SK-N-SH (cell line): ENCODE results near the gene ANKRD62. TPM values are rescaled to one million over a fixed set of nuclear protein-coding genes. Genes with fewer than 3 reads are reported as not detected.

Experiments
- CTCF ChIA-PET: fragments of 300-600, 350-600 bp; formaldehyde crosslinking; extraction: SDS; loops from one replicate; lab custom pipeline; 2021; lab: Yijun Ruan, JAX
- POLR2A ChIA-PET: fragments of 350-600 bp; sonication (Branson Sonifier 250); formaldehyde crosslinking; extraction: SDS; loops from one replicate; lab custom pipeline; 2020; ENCODE audit warnings: antibody characterized with exemption, inconsistent platforms; lab: Yijun Ruan, JAX
- DNase-seq: peaks from one replicate; pipeline ENCODE4 v3.0.0; 2012
- H2AFZ ChIP-seq: fragments of 200-600 bp; sonication (generic); 2 replicates; pipeline ENCODE4 v1.8.1; 2016; ENCODE audit warnings: antibody characterized with exemption, mild to moderate bottlenecking, low read depth
- H3F3A ChIP-seq: fragments of 200-600 bp; sonication (generic); replicated peaks from 2 replicates; pipeline ENCODE3; 2016; ENCODE audit warnings: antibody characterized with exemption, mild to moderate bottlenecking; ENCODE audit not compliant: insufficient read depth
- H3K27ac ChIP-seq, 2 experiments: fragments of 200-500 bp in 1 of 2; fragments of 200-600 bp in 1 of 2; sonication (Bioruptor generic) in 1 of 2; sonication (generic), shearing (Covaris generic) in 1 of 2; 2 replicates each; pipeline versions ENCODE4 v1.5.1 to v1.6.1; 2014 to 2016; ENCODE audit warnings: low read depth in 2 of 2, inconsistent platforms in 1 of 2, low read length in 1 of 2, mild to moderate bottlenecking in 1 of 2, mixed read lengths in 1 of 2
- H3K27me3 ChIP-seq: fragments of 200-600 bp; sonication (generic), shearing (Covaris generic); 2 replicates; pipeline ENCODE4 v1.6.1; 2016; ENCODE audit warnings: mixed run types; ENCODE audit not compliant: insufficient read depth
- H3K36me3 ChIP-seq, 2 experiments: fragments of 200-500 bp in 1 of 2; fragments of 200-600 bp in 1 of 2; sonication (Bioruptor generic) in 1 of 2; sonication (generic) in 1 of 2; replicated peaks in 1 of 2; 2 replicates each; pipeline versions ENCODE3 to v1.5.1; 2014 to 2016; ENCODE audit warnings: low read length in 1 of 2, mild to moderate bottlenecking in 1 of 2; ENCODE audit not compliant: insufficient read depth in 2 of 2, control insufficient read depth in 1 of 2
- H3K4me1 ChIP-seq, 2 experiments: fragments of 200-500 bp in 1 of 2; fragments of 200-600 bp in 1 of 2; sonication (Bioruptor generic) in 1 of 2; sonication (generic), shearing (Covaris generic) in 1 of 2; 2 replicates each; pipeline versions ENCODE4 v1.5.1 to v1.6.1; 2014 to 2016; ENCODE audit warnings: low read depth in 1 of 2, low read length in 1 of 2, mixed run types in 1 of 2; ENCODE audit not compliant: insufficient read depth in 2 of 2, control insufficient read depth in 1 of 2
- H3K4me2 ChIP-seq: fragments of 200-600 bp; sonication (generic), shearing (Covaris generic); 2 replicates; pipeline ENCODE4 v1.6.1; 2017; ENCODE audit warnings: mixed run types
- H3K4me3 ChIP-seq, 2 experiments: fragments of 200-500 bp in 1 of 2; fragments of 200-600 bp in 1 of 2; sonication (Bioruptor generic) in 1 of 2; sonication (generic), shearing (Covaris generic) in 1 of 2; 2 replicates each; pipeline versions ENCODE4 v1.5.1 to v1.8.1; 2014 to 2016; ENCODE audit warnings: low read depth in 2 of 2, inconsistent platforms in 1 of 2, low read length in 1 of 2, mild to moderate bottlenecking in 1 of 2, mixed read lengths in 1 of 2, moderate library complexity in 1 of 2
- H3K79me2 ChIP-seq: fragments of 200-600 bp; sonication (generic); 2 replicates; pipeline ENCODE4 v1.8.1; 2017; ENCODE audit warnings: mild to moderate bottlenecking; ENCODE audit not compliant: insufficient read depth
- H3K9ac ChIP-seq: fragments of 200-600 bp; sonication (generic); 2 replicates; pipeline ENCODE4 v1.6.1; 2017; ENCODE audit warnings: mixed run types
- H3K9me2 ChIP-seq: fragments of 200-600 bp; sonication (generic); 2 replicates; pipeline ENCODE4 v1.6.1; 2017; ENCODE audit warnings: mixed run types
- H3K9me3 ChIP-seq: fragments of 200-600 bp; sonication (generic); 2 replicates; pipeline ENCODE4 v1.6.1; 2017; ENCODE audit warnings: mixed run types, mild to moderate bottlenecking, moderate library complexity
- H4K20me1 ChIP-seq: fragments of 200-600 bp; sonication (generic); 2 replicates; pipeline ENCODE4 v1.6.1; 2017; ENCODE audit warnings: mild to moderate bottlenecking, mixed run types; ENCODE audit not compliant: insufficient read depth
- CTCF ChIP-seq: fragments of 200-600 bp; sonication (generic); IDR thresholded peaks from 2 replicates; pipeline ENCODE4 v1.6.1; 2017; ENCODE audit warnings: antibody characterized with exemption, mild to moderate bottlenecking, moderate library complexity
- FOXJ3 ChIP-seq: sonication (generic); formaldehyde crosslinking; IDR thresholded peaks from 2 replicates; pipeline ENCODE4 v1.5.1; 2020; ENCODE audit warnings: mild to moderate bottlenecking, missing genetic modification reagents
- IRF3 ChIP-seq: fragments of 150-350 bp; IDR thresholded peaks from 2 replicates; pipeline ENCODE4 v1.6.1; 2016; ENCODE audit warnings: mild to moderate bottlenecking, low read depth, low read length
- JUND ChIP-seq: IDR thresholded peaks from 2 replicates; pipeline ENCODE4 v1.4.0; 2012
- MEF2A ChIP-seq: IDR thresholded peaks from 2 replicates; pipeline ENCODE4 v1.4.0; 2012; ENCODE audit warnings: low read depth, borderline replicate concordance
- MXI1 ChIP-seq: IDR thresholded peaks from 2 replicates; pipeline ENCODE4 v1.6.1; 2012; ENCODE audit warnings: mild to moderate bottlenecking, low read depth, low read length, improper control_type of control experiment
- RAD21 ChIP-seq: IDR thresholded peaks from 2 replicates; pipeline ENCODE4 v1.6.1; 2012; ENCODE audit warnings: mild to moderate bottlenecking, low read length
- RFX5 ChIP-seq: IDR thresholded peaks from 2 replicates; pipeline ENCODE4 v1.6.1; 2012; ENCODE audit warnings: mild to moderate bottlenecking, improper control_type of control experiment, low read length
- RXRA ChIP-seq: IDR thresholded peaks from 2 replicates; pipeline ENCODE4 v1.4.0; 2012; ENCODE audit warnings: low read depth, mild to moderate bottlenecking, borderline replicate concordance
- TAF1 ChIP-seq: IDR thresholded peaks from 2 replicates; pipeline ENCODE4 v1.6.1; 2012; ENCODE audit warnings: low read depth, mild to moderate bottlenecking, low read length, moderate library complexity, borderline replicate concordance
- TCF12 ChIP-seq: IDR thresholded peaks from 2 replicates; pipeline ENCODE4 v1.4.0; 2012
- TEAD4 ChIP-seq: IDR thresholded peaks from 2 replicates; pipeline ENCODE4 v1.4.0; 2012; ENCODE audit warnings: mild to moderate bottlenecking, borderline replicate concordance; ENCODE audit not compliant: insufficient read depth
- WGBS: methylation state at CpG from one replicate; pipeline ENCODE4 v1.1.6; 2017; ENCODE audit warnings: low lambda C conversion rate; 5-methylcytosine and 5-hydroxymethylcytosine counted together
- polyA plus RNA-seq, 3 experiments: library from polyadenylated mRNA; depleted of rRNA; stranded (reverse); fragments of >200 nt; gene quantifications; 2 replicates each; pipeline ENCODE4 v1.2.3, GENCODE V29; 2012
- TF ChIP-seq, protein P1 (sequence below): IDR thresholded peaks from 2 replicates; pipeline ENCODE4 v1.4.0; 2012; ENCODE audit warnings: low read depth, borderline replicate concordance

ANKRD62 gene
- polyA plus RNA-seq, 1 of the 3 experiments (the other 2 are of a cell fraction) = not detected

DNA sequence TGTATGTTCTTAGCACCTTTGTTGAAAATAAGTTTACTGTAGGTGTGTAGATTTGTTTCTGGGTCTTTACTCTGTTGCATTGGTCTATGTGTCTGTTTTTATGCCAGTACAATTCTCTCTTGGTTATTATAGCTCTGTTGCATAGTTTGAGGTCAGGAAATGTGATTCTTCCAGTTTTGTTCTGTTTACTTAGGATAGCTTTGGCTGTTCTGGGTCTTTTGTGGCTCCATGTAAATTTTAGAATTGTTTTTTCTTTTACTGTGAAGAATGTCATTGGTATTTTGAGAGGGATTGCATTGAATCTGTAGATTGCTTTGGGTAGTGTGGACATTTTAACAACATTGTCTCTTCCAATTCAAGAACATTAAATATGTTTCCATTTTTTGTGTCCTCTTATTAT is 69.1 kb downstream of the ANKRD62 start:
- Histone ChIP-seq H3K4me3 (no peak overlapping the region), H3K4me2 (no peak overlapping the region), H3K9me3 (no peaks in the 10 kb centered on the region), H2AFZ (no peak overlapping the region), H3F3A (no peaks in the 10 kb centered on the region), H3K27me3 (no peaks in the 10 kb centered on the region), H4K20me1 (no peaks in the 10 kb centered on the region), H3K79me2 (no peaks in the 10 kb centered on the region), H3K9ac (no peak overlapping the region), H3K4me1 (no peaks in the 10 kb centered on the region), H3K9me2 (no peaks in the 10 kb centered on the region), H3K36me3 (no peaks in the 10 kb centered on the region), H3K27ac (no peak overlapping the region)
- ChIA-PET CTCF (no interaction called here), POLR2A (no interaction called here)
- no peak for DNase-seq
- TF ChIP-seq MEF2A (no peak), TCF12 (no peak), CTCF (no peak), RAD21 (no peak), MXI1 (no peak), RFX5 (no peak)

DNA sequence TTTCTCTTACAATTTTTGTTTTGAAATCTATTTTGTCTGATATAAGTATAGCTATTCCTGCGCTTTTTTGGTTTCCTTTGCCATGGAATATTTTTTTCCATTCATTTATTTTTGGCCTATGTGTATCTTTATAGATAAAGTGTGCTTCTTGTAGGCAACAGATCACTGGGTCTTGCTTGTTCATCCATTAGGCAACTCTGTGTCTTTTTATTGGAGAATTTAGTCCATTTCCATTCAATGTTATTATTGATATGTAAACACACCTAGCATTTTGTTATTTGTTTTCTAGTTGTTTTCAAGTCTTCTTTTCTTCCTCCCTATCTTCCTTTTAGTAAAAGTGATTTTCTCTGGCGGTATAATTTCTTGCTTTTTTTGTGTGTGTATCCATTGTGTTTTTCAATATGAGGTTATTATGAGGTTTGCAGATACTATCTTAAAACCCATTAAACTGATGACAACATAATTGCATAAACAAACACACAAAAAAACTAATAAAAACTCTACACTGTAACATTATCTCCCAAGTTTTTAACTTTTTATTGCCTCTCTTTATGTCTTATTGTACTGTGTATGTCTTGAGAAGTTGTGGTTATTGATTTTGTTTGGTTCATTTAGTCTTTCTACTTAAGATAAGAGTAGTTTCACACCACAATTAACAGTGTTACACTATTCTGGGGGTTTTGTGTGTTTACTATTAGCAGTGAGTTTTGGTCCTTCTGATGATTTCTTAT is 71.6 kb downstream of the ANKRD62 start:
- no peak for DNase-seq
- Histone ChIP-seq H3K36me3 (no peaks in the 10 kb centered on the region), H3K9me3 (no peaks in the 10 kb centered on the region), H2AFZ (no peak overlapping the region), H3K27ac (no peak overlapping the region), H4K20me1 (no peaks in the 10 kb centered on the region), H3K79me2 (no peaks in the 10 kb centered on the region), H3F3A (no peaks in the 10 kb centered on the region), H3K4me1 (no peaks in the 10 kb centered on the region), H3K27me3 (no peaks in the 10 kb centered on the region), H3K9me2 (no peaks in the 10 kb centered on the region), H3K9ac (no peak overlapping the region), H3K4me3 (no peak overlapping the region), H3K4me2 (no peak overlapping the region)
- TF ChIP-seq RXRA (no peak), IRF3 (no peak), JUND (no peak), CTCF (no peak), FOXJ3 (CRISPR knock-in tag) (no peak), TEAD4 (no peak), MXI1 (no peak), TAF1 (no peak)
- TF ChIP-seq, protein P1, sequence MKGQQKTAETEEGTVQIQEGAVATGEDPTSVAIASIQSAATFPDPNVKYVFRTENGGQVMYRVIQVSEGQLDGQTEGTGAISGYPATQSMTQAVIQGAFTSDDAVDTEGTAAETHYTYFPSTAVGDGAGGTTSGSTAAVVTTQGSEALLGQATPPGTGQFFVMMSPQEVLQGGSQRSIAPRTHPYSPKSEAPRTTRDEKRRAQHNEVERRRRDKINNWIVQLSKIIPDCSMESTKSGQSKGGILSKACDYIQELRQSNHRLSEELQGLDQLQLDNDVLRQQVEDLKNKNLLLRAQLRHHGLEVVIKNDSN = no peak
- ChIA-PET CTCF (no interaction called here), POLR2A (no interaction called here)
- 4% methylated on average over 2 of the region's 2 CpGs for WGBS
